ENCODE measurements around the gene PTGDR. TPM values are rescaled to one million over a fixed set of nuclear protein-coding genes. Genes with fewer than 3 reads are reported as not detected.

Gene PTGDR
- total RNA-seq, 1 experiment from 2014 or later: not detected

GRCh38 chr14:52272375-52272774 is 4.9 kb downstream of the PTGDR start:
- in situ Hi-C loops (cut with HindIII; ENCODE audit: low pct_unique_long_range_greater_than_20kb, low sequenced_read_pairs): no loop called here
- BruUV-seq (replicated peaks): no TSS peak
- Histone ChIP-seq H3K4me1 (ENCODE audit: control insufficient read depth, insufficient read depth, low read length) (no peaks in the 10 kb centered on the region; the same call in 1 of the 2 replicates), H3K9me3 (ENCODE audit: control insufficient read depth, insufficient read depth, low read depth, low read length) (no peaks in the 10 kb centered on the region), H3K4me3 (ENCODE audit: low read depth in 2 of 2, low read length in 2 of 2) (no peak overlapping the region), H3K27ac (ENCODE audit: low read length) (no peak overlapping the region), H3K36me3 (ENCODE audit: control insufficient read depth, insufficient read depth, low read length) (no peaks in the 10 kb centered on the region), H3K27me3 (ENCODE audit: control insufficient read depth, insufficient read depth, low read length) (peaks cover 8% of the 10 kb centered on the region)
- ChIA-PET POLR2A (no interaction called here), CTCF (no interaction called here)
- no peak for TF ChIP-seq SIN3A (IDR thresholded peaks at IDR 0.05; ENCODE audit: borderline replicate concordance, insufficient read depth, low read depth, low read length)
- peak; percentile 52 for TF ChIP-seq CTCF (IDR thresholded peaks at IDR 0.05)
- intact Hi-C loops (cut with micrococcal nuclease; ENCODE audit: unreplicated experiment): no loop called here
- ATAC-seq: no peak
- no peak for DNase-seq (ENCODE audit: low read depth, low spot score)

- ATAC-seq (no peak), DNase-seq (ENCODE audit: low read depth, low spot score) (no peak)
- CTCF ChIA-PET: no interaction called here
- peaks cover 3% of the 10 kb centered on the region; the same call in 1 of the 2 replicates for H3K27me3 ChIP-seq (ENCODE audit: control insufficient read depth, insufficient read depth, low read length)
- TF ChIP-seq TCF7L2 (IDR thresholded peaks at IDR 0.05; ENCODE audit: low read depth, low read length) (no peak), SIN3A (IDR thresholded peaks at IDR 0.05; ENCODE audit: borderline replicate concordance, insufficient read depth, low read depth, low read length) (no peak), CTCF (IDR thresholded peaks at IDR 0.05) (no peak), POLR2AphosphoS5 (IDR thresholded peaks at IDR 0.05; ENCODE audit: low read depth, low read length) (no peak), REST (IDR thresholded peaks at IDR 0.05; ENCODE audit: insufficient read depth in 1 of 2, low read depth in 2 of 2, low read length in 1 of 2) (no peak)
- intact Hi-C loops (cut with micrococcal nuclease; ENCODE audit: unreplicated experiment) (no loop called here), in situ Hi-C loops (cut with HindIII; ENCODE audit: low pct_unique_long_range_greater_than_20kb, low sequenced_read_pairs) (no loop called here)
- H3K4me1 ChIP-seq (ENCODE audit: control insufficient read depth, insufficient read depth, low read length): no peaks in the 10 kb centered on the region
- POLR2A ChIA-PET: no interaction called here
- H3K4me3 ChIP-seq (ENCODE audit: low read depth in 2 of 2, low read length in 2 of 2): no peak overlapping the region
- no TSS peak for BruUV-seq (replicated peaks)
- H3K36me3 ChIP-seq (ENCODE audit: control insufficient read depth, insufficient read depth, low read length): no peaks in the 10 kb centered on the region
- H3K9me3 ChIP-seq (ENCODE audit: control insufficient read depth, insufficient read depth, low read depth, low read length): no peaks in the 10 kb centered on the region
- H3K27ac ChIP-seq (ENCODE audit: low read length): no peak overlapping the region
Observed at GRCh38 chr14:52275372-52275771, 7.9 kb downstream of the PTGDR start.

Measured in Panc1 (cell line).